PC-9 (cell line): ENCODE results near the gene RUNX2.

ENCODE experiments used
- EZH2 ChIP-seq: fragments of 200-600 bp; sonication (generic); IDR thresholded peaks from 2 replicates; pipeline ENCODE4 v1.8.0; 2017; ENCODE audit warnings: antibody characterized with exemption, low read depth
- TF ChIP-seq, protein P1 (sequence below): fragments of 200-600 bp; sonication (generic); conservative IDR thresholded peaks from 2 replicates; pipeline ENCODE4 v1.6.1; 2017; ENCODE audit warnings: mixed run types, antibody characterized with exemption, mild to moderate bottlenecking, moderate library complexity

DNA sequence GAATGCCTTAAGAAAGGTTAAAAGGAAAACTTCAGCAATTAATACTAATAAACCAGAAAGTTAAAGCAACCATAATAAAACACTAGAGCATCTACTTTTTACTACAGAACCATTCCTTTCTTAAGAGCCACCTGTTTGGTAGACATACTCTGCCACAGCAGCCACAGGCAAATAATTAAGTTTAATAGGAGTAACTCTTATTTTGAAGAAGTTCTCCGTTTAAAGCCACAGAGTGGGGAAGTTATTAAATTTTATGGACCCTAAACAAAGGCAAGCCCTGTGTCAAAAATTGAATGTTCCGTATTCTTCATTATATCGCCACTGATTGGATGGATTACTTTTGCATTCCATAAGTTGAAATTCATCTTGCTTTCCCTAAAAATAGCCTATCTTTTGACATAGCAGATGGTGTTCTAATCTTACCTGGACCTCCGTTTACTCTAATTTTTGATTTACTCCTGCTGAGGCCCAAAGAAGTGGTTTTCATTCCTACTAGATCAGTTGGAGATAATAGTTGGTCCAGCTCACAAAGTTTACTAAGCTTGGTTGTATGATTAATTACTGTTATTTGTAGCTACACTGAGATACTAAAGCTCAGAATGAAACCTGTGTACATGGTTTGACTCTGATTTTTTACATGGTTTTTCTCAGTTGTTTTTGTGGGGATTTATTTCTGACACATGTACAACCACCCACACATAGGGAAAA is 190.0 kb downstream of the RUNX2 start:
- TF ChIP-seq, protein P1, sequence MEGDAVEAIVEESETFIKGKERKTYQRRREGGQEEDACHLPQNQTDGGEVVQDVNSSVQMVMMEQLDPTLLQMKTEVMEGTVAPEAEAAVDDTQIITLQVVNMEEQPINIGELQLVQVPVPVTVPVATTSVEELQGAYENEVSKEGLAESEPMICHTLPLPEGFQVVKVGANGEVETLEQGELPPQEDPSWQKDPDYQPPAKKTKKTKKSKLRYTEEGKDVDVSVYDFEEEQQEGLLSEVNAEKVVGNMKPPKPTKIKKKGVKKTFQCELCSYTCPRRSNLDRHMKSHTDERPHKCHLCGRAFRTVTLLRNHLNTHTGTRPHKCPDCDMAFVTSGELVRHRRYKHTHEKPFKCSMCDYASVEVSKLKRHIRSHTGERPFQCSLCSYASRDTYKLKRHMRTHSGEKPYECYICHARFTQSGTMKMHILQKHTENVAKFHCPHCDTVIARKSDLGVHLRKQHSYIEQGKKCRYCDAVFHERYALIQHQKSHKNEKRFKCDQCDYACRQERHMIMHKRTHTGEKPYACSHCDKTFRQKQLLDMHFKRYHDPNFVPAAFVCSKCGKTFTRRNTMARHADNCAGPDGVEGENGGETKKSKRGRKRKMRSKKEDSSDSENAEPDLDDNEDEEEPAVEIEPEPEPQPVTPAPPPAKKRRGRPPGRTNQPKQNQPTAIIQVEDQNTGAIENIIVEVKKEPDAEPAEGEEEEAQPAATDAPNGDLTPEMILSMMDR = no peak
- TF ChIP-seq EZH2 = no peak
